ENCODE data around the gene IQCN.

Gene IQCN

GRCh38 chr19:18310118-18310909 lies 36.1 kb upstream of the IQCN start:
- DNase-seq (ENCODE audit: low read depth): no peak
- no peak for TF ChIP-seq CTCF (IDR thresholded peaks at IDR 0.05; ENCODE audit: low read depth, low read length, missing control alignments)
- H3K4me3 ChIP-seq (ENCODE audit: low read depth, low read length): no peak overlapping the region

- H3K4me3 ChIP-seq (ENCODE audit: low read depth, low read length): no peak overlapping the region
- no peak for TF ChIP-seq CTCF (IDR thresholded peaks at IDR 0.05; ENCODE audit: low read depth, low read length, missing control alignments)
- DNase-seq (ENCODE audit: low read depth): no peak
These were observed 35.3 kb upstream of the IQCN start for GRCh38 chr19:18309525-18310064.

- no peak overlapping the region for H3K4me3 ChIP-seq (ENCODE audit: low read depth, low read length)
- no peak for DNase-seq (ENCODE audit: low read depth)
- no peak for TF ChIP-seq CTCF (IDR thresholded peaks at IDR 0.05; ENCODE audit: low read depth, low read length, missing control alignments)
These were observed 34.7 kb upstream of the IQCN start for GRCh38 chr19:18308948-18309325.

- DNase-seq (ENCODE audit: low read depth): no peak
- no peak overlapping the region for H3K4me3 ChIP-seq (ENCODE audit: low read depth, low read length)
- no peak for TF ChIP-seq CTCF (IDR thresholded peaks at IDR 0.05; ENCODE audit: low read depth, low read length, missing control alignments)
These were observed 34.0 kb upstream of the IQCN start for GRCh38 chr19:18308051-18308947.

GRCh38 chr19:18307271-18307681 lies 33.0 kb upstream of the IQCN start:
- no peak overlapping the region for H3K4me3 ChIP-seq (ENCODE audit: low read depth, low read length)
- no peak for DNase-seq (ENCODE audit: low read depth)
- peak; percentile 27 for TF ChIP-seq CTCF (IDR thresholded peaks at IDR 0.05; ENCODE audit: low read depth, low read length, missing control alignments)

- no peak for TF ChIP-seq CTCF (IDR thresholded peaks at IDR 0.05; ENCODE audit: low read depth, low read length, missing control alignments)
- no peak for DNase-seq (ENCODE audit: low read depth)
- peak overlapping the region; percentile 11; the same call in 1 of the 2 replicates for H3K4me3 ChIP-seq (ENCODE audit: low read depth, low read length)
These were observed 32.6 kb upstream of the IQCN start for GRCh38 chr19:18306888-18307260.
